Stimulated activated CD8-positive, alpha-beta memory T cell treated with anti-CD3 and anti-CD28 coated beads, Interleukin-7, amount 100 ng/mL, for 4 hours (primary cell): ENCODE measurements around the gene NFATC2.
"Not testable (repeated sequence)": the region's sequence is repeated elsewhere in the genome, so short reads cannot be mapped to it uniquely, and the experiment has no call there.

Experiments used
- DNase-seq, 2 donors: peaks; one replicate each; pipeline ENCODE4 v3.0.0-alpha.2; 2020; ENCODE audit warnings: low read depth in 2 of 2

NFATC2 gene

DNA sequence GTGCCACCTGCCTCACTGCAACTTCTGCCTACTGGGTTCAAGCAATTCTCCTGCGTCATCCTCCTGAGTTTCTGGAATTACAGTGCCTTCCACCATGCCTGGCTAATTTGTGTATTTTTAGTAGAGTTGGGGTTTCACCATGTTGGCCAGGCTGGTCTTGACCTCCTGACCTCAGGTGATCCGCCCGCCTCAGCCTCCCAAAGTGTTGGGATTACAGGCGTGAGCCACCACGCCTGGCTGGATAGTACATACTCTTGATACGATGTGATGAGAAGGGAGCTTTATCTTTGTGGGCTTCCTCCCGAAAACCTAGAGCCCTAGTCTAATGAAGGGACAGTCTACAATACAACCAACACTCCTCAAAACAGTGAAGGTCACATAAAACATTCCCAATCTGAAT is 2.4 kb downstream of the NFATC2 start:
- DNase-seq = not testable (repeated sequence)

DNA sequence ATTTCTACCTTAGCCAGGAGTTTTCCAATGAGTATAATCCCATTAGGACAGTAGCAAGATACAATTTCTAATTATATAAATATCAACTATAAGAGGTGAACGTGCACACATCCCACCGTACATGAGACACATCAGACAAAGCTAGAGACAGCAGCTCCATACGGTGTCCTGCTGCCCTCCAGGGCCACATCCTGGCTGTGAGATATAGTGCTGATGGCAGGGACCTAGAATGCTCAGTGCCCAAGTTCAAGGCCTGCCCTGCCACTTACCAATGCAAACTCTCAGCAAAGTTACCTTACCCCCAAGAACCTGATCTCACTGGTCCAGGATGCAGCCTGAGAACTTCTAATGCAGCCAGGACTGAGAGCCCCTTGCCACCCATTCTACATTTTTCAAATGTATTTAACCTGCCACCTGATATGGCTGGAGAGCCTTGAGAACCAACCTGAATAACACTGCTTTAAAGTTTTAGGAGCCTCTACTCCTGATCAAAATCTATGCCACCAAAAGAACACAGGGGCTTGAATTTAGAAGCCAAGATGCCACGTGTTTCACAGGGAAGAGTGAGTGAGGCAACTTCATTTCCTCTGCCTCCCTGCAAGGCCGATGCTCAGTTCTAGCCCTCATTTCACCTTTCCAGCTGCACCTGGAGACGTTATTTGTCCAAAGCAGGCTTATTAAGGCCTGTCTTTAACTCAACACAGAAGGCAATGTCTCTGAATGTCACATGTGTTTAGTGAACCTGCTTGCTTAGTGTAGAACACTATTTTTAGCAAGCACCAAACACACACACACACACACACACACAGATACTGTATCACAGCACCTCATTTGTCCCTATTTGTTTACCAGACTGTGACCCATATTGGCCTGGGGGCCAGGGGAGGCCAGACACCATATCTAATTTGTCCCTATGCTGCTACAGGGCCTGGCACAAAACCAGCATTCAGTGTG is 6.1 kb downstream of the NFATC2 start:
- no peak for DNase-seq

DNA sequence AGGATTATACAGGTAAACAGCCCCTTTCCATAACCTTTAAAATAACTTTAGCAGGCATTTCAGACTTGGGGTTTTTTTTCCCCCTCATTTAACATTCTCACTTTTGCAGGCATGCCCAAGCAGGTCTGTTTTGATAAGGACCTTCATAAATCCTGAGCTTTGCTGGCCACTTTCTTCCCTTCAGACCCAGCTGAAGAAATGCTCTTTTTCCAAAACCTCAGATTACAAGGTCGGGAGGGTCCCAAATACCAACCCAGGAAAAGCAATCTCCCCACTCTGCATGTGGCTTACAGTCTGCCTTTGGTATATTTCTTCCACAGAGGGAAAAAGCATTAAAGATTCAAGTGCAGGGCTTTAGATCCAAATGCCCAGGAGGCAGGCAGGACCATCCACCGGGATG is 6.8 kb downstream of the NFATC2 start:
- DNase-seq = no peak

DNA sequence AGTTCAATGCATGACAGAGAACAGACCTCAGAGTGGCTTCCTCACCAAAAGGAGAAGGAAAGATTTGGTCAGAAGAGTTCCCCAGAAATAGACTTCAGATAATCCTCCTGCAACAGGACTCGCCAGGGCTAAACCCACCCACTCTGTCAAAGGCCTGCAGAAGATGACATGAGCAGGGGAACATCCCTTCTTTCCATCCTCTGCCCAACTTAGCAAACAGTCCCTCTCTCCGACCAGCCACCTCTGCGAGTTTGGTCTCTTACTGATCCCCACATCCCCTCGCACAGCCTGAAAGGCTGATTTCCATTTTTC is 7.5 kb downstream of the NFATC2 start:
- no peak for DNase-seq

DNA sequence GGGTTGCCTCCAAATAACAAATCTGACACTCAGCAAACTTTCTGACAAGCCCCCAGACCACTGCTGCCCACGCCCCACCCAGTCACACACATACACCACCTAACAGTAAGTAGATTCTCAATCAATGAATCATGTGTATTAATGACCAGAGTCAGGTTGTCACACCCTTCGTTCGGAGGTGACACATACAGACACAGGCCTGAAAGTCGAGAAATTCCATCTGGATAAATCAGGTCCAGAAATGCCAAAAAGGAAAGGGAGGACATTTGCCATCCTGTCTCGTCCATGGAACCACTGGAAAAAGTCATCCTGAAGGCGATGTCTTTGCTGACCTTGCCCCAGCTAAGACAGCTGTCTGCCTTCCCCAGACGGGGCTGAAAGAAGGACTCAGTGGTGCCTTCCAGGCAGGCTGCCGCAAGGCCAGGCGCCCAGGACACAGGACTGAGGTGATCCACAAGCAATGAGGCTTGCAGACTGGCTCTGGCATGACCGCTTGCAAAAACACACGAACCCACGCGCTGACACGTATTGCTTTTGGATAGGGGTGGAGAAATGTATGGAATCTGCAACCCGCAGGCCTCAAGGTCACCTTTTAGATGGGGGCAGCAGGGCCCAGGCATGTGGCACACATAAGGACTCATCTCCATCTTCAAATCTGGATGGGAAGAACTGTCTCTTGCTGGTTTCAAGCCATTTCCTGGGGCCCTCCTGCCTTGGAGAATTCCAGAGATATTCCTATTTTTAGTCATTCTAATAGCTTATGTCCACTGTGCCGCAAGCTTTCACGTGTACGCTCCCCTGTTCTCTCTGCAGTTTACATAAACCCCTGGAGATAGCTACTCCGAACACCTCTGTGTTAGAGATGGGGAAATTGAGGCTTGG is 9.0 kb downstream of the NFATC2 start:
- peak in 1 of 2 donors; percentile 32 for DNase-seq

DNA sequence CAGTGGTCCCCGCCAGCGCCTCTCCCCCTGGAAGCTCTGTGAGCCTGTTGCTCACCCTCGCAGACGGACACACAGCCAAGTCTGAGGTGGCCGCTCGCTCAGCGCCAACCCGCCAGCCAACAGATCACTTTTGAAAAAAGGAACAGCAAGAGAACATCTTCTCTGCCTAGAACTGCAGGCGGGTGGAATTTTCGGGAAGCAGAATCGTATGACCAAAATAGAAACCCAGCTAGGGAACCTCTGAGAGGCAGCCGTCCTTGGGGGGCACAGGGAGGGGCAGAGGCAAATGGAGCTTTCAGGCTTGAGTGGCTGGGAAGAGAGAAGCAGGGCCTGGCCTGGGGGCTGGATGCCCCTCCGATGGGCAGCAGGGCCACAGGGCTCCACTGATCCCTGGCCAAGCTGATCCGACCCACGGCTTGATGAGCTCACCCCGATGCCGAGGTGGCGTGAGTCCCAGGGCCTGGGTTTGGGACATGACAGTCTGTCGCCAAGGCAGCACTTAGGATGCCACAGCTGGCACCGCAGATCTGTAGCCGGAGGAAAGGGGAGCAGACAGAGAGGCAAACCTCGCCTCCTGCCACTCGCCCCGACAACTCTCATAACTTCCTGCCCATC is 9.8 kb downstream of the NFATC2 start:
- DNase-seq = no peak

DNA sequence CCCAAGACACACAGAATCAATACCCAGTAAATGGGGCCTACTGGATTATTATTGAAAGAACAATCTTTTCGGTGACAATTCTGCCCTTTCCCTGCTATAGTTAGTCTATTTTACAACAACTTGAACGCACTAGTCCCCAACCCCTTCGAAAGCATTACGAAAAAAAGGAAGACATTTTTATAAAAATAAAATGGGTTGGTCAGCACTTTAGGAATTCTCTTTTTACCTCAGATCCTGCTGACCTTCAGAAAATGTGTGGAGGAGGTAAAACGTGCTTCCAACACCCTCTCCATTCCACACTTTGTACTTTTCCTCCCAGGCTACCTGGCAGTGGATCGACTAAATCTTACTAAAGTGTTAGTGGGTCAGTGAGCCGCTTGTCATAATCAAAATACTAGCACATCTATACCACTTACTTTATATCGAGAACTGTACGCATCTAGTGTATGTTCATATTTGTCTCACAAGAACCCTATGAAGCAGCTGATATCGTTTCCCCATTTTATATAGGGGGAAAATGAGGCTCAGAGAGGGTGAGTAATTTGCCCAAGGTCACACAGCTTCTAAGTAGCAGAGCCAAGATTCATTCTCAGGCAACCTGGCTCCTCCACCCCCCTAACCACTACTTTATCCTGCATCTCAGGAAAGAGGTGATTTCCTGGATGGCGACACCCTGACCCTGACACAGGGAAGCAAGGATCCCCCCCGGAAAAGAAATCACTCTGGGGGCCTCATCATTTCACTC is 10.6 kb downstream of the NFATC2 start:
- DNase-seq = no peak

DNA sequence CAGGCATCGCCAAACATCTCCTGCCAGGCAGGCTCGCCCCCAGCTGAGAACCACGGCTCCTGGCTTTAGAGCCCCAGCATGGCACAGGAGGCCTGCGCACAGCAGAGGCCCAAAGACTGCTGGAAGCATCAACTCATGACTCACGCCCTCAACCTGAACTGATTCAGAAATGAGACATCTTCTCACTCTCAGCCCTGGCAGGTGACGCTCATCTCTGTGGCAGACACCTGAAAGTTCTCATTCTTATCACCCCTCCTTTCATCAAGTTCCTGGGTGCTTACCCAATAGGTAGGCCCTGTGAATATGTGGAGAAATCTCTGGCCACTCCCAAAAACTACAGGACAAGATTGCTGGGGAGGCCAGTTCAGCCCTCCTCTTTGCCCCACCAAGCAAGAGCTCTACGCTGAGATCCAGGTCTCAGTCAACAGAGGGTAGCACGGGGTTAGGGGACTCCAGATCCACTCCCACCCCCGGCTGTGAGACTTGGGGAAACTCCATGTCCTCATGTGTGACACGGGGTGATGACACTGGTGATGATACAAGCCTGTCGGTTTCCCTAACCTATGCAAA is 11.3 kb downstream of the NFATC2 start:
- DNase-seq = peak; percentile 64 to 69

DNA sequence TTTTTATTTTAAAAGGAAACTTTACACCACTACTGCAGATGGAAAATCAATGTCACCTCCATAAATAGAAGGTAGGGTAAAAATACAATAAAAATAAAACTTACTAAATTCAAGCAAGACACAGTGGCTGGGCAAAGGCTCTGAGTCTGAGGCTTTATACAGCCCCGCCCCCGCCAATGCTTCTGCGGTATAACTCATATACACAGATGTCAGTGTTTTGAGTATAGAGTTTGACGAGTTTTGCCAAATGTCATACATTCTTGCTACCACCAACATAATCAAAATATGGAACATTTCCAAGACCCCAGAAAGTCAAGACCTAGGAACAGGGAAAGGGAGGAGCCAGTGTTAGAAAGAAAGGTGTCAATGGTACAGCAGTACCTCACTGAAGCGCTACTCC is 12.8 kb downstream of the NFATC2 start:
- peak; percentile 69 to 70 for DNase-seq

DNA sequence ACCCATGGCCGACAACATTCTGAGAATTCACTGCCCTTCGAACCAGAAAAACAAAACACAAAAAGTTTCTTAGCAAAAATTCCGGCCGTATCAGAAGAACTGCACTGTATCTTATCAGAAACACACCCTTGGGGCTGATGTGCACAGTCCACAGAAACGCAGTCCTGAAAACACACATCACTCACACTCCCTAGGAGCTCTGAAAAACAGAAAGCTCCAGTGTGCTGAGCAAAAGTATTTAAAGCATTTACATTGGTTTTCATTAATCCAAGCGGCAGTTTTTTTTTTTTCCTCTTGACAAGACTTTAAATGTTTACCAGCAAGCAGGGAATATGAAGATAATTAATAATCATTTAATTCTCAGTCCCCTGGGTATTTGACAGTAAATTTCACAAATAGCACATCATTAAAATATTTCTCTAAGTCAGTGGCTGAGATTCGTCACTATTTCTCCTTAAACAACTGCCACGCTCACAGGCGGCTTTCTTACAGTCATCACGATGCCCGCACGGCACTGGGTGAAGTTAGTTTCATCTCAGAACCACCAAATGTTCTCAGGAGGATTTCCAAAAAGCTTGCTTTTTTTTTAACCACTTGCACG is 13.3 kb downstream of the NFATC2 start:
- peak; percentile 36 to 50 for DNase-seq

DNA sequence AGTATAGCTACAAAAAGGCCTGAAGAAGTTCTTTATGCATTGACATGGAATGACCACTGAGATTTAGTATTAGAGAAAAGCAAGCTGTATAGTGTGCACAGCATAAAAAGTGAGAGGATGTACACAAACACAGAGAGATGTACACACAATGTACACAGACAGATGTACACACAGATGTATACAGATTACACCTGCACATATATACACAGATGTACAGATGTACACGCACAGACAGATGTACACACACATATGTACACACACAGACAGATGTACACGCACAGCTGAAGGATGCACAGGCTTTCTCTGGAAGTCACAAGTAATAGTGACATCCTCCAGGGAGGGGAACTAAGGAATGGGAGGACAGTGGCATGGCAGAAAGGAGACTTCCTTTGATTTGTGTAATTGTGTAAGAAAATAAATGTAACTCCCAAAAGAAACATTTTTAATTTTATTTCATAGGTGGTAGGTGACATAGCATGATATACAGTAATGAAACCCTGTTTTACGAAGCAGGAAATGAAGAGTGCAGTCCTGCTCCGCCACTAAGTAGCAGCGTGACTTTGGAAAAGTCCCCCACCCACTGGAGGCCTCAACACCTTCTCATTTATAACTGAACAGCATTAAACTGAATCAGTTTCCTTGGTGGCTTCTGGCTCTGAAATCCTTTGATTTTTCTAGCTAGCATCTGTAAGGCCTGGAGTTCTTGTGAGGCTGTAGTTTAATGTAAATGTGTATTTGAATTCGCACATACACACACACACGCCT is 14.1 kb downstream of the NFATC2 start:
- DNase-seq = peak; percentile 52 to 54

DNA sequence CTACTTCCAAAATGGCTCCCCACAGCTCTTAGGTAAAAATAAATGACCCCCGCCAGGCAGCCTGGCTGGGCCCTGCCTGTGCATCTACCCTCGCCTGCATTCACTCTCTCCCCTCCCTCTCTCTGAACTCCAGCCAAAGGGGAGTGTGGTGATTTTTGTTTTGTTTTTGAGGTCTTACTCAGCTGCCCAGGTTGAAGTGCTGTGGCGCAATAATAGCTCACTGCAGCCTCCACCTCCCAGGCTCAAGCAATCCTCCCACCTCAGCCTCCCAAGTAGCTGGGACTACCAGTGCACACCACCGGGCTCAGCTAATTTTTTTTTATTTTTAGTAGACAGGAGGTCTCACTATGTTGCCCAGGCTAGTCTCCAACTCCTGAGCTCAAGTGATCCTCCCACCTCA is 15.8 kb downstream of the NFATC2 start:
- no peak for DNase-seq

DNA sequence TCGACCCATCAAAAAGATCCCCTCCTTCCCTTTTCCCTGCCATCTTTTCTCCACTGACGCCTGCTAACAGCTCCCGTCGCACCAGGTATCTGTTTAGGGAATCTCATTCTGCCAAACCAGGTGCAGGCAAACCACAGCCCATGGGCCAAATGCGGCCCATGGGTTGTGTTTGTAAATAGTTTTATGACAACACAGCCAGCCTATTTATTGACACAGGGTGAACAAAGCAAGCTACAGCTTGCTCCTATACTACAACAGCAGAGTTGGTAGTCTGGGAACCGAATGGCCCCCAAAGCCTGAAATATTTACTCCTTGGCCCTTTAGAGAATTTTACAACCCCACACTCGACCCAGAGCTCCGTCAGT is 16.4 kb downstream of the NFATC2 start:
- no peak for DNase-seq

DNA sequence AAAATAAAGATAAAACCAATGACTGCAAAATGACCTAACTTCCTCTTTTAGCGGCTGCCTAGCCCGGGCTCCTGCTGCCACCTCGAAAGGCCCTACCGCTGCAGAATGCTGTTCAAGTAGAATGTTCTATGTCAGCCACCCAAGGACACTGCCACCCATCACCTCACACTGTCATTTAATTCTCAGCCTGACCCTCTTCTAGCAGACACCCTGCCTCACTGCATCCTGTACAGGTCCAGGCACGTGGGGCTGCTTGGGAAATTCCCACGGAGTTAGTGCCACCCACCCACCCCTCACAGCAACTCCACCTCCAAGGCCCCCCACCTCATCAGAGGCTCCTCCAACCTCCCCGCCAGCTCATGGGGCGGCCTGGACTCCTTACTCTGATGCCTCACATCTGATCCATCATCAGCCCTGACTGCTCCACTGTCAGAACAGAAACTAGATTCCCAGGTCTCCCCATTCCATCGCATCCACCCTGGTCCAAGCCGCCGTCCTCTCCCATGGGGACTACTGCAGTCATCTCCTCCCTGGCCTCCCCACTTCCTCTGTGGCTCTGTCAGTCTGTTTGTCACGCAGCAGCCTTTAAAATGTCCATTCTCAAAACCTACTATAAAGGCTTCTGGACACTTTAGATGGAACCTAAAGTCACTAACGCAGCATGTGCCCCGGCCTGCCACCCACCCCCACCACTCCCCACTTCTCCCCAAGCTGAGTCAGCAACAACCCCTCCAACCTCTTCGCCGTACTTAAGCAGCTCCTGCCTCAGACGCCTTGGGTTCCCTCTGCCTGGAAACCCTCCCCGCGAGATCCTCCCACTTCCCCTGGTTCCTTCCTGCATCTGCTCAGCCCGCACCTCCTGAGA is 17.0 kb downstream of the NFATC2 start:
- peak; percentile 59 to 64 for DNase-seq

DNA sequence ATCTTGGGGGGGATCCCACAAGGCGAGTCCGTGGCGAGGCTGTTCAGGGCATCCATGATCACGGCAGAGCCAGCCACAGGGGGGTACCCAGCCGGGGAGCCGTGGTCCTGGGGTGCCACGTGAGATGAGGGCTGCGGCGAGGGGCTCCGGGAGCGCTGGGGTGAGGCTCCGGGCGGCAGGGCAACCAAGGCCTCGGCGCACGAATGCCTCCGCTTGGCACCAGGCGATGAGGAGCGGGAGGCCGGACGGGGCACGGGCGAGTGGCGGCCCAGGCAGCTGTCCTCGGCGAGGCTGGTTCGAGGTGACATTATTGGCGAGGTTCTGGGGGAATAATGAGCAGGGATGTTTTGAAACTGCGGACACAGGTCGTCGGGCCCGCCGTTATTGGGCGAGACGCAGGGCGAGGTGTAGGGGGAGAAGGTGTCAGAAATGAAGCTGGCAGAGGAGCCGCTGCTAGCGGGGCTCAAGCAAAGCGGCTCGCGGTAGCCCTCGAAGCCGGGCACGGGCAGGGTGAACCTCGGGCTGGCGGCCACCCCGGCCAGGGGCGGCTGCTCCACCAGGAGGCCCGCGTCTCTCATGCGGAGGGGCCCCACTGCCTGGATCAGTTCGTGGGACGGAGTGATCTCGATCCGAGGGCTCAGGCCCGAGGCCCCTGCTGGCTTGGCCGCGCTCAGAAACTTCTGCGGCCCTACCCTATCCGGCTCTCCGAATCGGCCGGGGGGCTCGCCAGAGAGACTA is 19.1 kb downstream of the NFATC2 start:
- no peak for DNase-seq

DNA sequence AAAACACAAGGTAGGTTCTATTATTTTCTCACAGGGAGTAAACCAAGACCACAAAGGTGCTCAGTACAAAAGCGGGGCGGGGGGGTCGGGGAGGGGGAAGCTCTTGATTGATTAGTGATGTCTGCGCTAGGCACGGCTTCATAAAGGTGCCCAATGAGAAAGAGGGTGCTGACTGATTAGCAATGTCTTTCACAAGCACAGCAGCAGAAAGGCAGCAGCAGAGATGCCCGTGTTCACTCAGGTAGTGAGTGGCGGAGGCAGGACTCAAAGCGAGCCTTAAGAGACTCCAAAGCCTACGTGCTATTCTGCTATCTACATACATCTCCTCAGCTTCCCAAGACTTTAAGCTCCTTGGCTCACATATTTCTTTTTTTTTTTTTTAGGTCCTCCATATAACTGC is 20.3 kb downstream of the NFATC2 start:
- DNase-seq = no peak

DNA sequence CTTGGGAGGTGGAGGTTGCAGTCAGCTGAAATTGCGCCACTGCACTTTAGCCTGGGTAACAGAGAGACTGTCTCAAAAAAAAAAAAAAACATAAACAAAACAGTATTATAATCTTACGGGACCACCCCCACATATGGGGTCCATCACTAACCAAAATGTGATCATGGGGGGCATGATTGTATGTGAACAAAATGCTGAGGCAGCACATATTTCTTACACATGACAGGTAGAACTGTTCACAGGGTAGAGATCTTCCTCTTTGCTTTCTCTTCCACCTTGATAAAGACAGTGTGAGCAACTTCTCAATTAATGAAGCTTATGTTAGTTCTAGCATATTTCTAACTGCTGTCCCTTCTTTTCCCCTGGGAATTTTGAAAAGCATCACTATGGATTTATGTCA is 24.7 kb downstream of the NFATC2 start:
- no peak for DNase-seq

DNA sequence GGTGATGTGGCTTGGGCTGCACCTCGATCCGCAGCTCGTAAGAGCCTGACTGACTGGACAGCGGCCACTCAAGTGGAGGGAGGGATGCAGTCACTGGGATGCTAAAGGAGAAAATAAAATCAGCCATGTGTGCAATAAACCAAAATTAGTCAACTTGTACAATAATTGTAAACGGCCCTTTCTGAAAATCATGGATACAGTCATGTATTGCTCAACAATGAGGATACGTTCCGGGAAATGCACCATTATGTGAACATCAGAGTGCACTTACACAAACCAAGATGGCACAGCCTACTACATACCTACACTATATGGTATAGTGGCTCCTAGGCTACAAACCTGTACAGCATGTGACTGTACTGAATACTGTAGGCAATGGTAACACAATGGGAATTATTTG is 25.7 kb downstream of the NFATC2 start:
- DNase-seq = no peak

DNA sequence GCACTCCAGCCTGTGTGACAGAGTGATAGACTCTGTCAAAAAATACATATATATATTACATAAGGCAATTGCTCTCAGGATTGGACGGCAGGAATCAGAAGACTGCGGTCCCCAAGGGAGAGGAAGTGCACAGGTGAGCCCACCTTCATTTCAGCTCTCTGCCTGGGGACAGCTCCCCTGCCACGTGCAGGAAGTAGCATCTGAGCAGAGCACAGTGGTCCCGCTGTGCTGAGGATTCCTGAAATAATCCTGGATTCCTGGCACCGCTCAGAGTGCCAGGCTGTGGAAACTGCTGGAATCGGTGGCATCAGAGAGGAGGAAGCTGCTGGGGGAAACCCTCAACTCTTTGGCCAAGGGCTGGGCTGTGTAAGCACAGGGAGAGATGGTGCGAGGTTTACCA is 27.7 kb downstream of the NFATC2 start:
- no peak for DNase-seq
